Left renal pelvis (tissue), 4 donors: ENCODE measurements around the gene MYBPH. TPM values are rescaled to one million over a fixed set of nuclear protein-coding genes. Genes with fewer than 3 reads are reported as not detected.

Source experiments
- DNase-seq, 4 donors: peaks; one replicate each; pipeline ENCODE4 v3.0.0-alpha.2; 2013; ENCODE audit warnings: low read depth in 4 of 4, low spot score in 3 of 4
- polyA plus RNA-seq, 4 donors: library from polyadenylated mRNA; unstranded; fragments of 120-200 nt; gene quantifications; one replicate each; pipeline ENCODE4 v1.2.1, GENCODE V29; 2013; ENCODE audit not compliant: insufficient read length in 4 of 4

MYBPH gene
- polyA plus RNA-seq, 4 donors = 0.07 to 0.24 (median 0.16) TPM

DNA sequence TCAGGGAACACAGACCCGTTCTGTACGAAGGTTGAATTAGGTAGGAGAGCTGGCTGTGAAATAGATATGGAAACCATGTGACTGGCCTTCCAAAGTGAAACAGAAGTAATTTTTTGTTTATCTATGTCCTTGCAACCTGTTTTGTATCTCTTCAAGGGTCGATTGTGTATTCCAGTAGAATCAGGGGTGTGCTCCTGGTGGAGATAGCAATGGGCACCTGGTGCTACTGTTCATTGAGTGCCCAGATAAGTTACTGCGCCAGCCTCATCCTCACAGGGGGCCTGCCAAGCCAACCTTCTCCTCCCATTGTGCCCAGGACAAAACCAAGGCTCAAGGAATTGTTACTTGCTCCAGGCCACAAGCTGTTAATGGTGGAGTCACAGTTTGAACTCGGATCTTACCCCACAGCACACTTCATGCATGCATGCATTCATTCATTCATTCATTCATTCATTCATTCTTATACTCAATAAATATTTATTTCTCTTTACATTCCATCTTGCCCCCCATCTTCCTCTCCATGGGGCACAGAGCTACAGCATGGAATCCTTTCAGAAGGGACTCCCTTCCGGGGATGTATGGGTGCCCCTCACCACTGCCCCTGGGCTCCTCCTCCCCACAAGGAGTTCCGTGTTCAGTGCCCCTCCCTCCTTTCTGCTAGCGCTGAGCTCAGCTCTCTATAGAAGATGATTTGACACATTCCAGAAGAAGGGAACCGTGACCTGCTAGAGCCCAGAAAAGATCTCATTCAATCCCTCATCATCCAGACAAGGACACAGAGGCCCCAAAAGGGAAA lies 24.1 kb downstream of the MYBPH start:
- no peak for DNase-seq

DNA sequence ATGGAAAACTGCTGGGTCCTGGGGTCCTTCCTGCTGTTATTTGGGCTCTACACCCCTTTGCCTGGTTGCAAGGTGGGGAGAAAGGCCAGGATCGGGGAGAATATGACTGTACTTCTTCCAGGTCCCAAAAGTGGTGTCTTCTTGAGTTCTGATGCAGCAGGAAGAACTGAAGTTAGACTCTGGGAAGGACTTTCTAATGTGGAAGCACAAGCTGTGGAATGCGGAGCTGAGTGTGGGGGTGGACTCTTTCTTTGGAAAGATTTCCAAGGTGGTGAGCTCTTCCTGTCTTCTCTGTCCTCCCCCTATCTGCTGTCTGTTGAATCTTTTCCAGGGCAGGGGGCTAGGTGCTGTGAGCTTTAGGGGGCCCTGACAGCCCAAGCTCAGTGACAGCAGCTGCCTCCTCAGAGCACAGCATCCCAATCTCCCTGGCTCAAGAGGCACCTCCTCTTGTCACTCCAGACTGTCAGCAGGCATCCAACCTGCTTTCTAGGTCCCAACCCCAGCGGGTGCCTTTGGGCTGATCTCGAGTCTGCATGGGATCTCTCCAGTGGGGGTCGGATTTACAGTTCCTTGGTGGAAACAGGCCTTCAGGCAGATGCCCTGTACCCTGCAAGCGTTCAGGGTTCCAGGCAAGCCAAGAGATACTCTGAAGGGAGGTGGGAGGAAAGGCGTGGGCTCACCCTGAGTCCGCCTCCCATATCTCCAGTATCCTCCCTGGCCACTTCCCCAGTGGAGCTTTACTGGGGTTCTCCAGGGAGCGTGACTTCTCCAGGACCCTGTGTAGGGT lies 24.9 kb downstream of the MYBPH start:
- DNase-seq = no peak

DNA sequence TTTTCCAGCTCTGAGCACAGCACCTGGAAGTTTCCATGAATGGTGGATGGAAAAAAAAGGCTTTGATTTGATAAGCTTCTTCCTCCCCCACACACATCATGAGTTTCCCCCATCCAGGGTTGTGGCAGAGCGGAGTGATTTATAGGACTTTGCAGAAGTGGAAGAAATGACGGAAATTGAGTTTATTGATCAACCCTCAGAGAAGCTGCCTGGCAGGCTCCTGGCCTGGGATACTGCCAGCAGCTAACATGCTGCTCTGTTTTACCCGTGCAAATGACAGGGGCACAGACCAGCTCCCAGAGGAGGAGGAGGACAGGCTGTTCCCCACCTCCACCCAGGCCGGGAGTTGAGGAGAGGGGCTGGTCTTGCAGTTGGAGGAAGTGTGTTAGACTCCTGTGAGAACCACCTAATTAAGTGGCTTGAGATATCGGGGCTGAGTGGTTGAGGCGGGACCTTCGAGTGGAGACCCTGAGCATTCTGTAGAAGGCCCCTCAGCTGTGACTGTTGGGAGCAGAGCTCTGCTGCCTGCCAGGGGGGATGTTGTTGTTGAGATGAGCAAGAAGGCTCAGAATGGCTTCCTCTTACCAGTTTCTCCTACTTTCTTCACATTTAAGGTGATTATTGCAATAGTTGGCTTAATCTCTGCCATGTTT lies 26.3 kb downstream of the MYBPH start:
- no peak for DNase-seq

DNA sequence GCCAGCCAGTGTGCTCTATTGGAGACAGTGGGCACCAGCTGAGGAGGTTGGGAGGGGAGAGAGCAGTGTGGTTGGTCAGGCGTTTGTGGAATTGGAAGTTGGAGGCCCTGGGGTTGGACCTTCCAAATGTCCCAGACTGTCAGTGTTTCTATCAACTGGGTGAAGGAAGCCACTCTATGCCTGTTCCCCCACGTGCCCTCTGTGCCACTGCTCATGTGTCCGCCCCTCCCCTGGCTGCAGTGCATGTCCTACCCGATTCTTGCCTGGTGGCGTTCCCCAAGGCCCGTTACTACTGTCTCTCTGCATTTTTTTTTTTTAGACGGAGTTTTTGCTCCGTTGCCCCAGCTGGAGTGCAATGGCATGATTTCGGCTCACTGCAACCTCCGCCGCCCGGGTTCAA lies 27.0 kb downstream of the MYBPH start:
- no peak for DNase-seq

DNA sequence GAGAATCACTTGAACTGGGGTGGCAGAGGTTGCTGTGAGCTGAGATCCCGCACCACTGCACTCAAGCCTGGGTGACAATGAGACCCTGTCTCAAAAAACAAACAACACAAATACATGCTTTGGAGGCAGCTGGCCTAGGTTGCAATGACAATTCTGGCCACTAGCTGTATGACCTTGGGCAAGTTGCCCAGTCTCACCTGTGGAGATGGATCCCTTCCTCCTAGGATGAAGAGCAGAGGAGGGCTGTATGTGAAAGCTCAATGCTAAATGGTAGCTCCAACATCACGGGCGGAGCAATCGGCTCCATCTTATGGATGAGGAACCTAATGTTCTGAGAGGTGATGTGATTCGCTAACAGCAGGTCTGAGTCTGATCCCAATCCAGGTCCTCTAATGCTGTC lies 27.5 kb downstream of the MYBPH start:
- no peak for DNase-seq

DNA sequence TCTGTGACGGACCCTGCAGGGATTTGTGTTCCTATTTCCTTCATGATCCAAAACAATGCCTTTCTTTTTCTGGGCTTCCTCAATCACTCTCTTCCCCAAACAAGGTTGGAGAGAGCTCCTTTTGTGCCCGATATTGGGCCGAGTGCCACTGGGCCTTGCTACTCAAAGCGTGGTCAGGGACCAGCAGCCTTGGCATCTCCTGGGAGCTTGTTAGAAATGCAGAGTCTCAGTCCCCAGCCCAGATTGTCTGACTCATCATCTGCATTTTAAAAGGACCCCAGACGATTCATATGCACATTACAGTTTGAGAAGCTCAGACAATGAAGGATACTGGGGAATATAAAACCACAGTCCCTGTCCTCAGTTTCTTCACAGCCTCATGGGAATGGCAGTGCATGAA lies 28.2 kb downstream of the MYBPH start:
- no peak for DNase-seq

DNA sequence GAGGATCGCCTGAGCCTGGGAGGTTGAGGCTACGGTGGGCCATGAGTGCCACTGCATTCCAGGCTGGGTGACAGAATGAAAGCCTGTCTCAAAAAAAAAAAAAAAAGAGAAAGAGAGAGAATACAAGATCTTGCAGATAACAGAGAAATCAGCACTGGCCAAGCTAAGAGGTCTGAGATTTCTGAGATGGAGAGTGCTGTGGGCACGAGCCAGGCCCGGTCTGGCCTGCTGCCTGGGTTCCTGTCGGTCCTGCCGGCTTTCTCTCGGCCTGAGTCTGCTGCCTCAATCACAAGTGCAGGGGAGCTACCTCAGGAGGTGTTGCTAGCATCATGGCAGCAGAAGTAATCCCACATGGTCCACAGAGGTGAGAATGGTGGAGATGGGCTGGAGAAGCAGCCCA lies 29.1 kb downstream of the MYBPH start:
- DNase-seq = no peak

DNA sequence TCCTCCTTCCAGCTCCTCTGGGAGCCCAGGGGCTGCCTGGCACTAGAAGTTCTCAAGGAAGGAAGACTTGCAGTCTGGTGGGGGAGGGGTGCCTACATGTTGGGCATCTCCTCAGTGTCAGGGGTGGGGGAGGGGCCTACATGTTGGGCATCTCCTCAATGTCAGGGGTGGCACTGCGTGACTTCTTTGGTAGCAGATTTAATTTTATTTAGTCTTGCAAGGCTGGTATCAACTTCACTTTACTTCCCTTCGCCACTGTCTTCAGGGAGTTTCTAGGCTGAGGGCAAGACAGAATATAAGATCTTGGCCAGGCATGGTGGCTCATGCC lies 29.6 kb downstream of the MYBPH start:
- no peak for DNase-seq

DNA sequence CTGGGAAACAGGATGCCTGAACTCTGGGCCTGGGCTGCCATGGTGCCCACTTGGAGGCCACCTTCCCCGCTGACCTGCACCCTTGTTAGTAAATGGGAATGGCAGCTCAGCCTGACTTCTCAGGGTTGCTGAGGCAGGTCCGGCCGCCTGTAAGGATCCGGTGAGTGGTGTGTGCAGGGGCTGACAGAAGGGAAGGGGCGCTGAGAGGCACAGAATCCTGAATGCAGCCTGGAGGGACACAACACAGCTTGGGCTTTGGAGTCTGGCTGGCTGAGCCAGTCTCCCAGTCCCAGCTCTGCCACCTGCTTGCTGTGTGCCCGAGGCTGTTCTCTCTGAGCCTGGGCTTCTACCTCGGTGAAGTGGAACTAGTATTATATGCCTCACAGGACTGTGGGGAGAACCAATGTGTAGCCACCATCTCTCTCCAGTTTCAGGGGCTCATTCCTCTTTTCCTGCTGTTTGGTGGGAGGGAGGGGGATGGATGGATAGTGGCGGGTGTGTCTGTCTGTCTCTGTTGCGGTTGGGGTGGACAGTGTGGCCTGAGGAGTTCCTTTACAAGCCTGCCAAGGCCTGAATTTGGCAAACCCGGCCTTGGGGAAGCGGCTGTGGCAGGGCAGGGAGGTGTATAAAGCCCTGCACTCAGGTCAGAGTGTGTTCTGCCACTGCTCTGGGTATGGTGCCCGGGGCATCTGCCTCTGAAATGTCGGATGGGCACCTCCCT lies 30.1 kb downstream of the MYBPH start:
- DNase-seq = no peak

DNA sequence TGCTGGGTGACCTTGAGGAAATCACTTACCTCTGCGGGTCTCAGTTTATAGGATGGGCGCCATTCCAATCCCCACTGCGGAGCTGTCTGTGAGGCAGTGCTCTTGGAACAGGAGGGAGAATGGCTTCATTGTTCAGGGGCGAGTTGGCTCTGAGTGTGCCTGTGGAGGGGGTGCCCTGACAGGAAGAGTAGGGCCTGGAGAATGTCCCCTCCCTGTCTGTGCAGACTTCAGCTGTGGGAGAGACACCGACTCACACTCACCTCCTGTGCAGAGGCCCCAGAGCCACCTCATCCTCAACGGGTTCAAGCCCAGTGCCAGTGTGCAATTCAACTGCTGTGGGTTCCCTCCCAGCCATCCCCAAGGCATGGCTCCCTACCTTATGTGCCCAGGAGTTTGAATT lies 31.0 kb downstream of the MYBPH start:
- no peak for DNase-seq

DNA sequence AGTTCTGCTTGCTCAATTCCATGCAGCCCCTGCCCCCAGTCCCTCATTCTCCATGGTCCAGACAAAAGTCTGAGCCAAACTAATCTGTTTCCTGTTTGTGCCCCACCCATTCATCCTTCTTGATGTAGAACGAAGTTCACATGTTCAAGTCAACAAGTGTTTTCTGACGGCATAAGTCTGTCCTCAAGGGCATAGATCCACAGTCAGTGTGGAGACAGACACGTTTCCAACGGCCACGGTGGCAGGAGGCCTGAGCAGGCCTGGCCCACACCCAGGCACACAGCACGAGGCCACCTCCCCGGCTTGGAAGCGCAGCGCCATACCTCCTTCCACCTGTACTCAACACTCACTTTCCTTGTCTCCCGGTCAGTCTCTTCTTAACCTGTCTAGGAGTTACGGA lies 32.0 kb downstream of the MYBPH start:
- no peak for DNase-seq

DNA sequence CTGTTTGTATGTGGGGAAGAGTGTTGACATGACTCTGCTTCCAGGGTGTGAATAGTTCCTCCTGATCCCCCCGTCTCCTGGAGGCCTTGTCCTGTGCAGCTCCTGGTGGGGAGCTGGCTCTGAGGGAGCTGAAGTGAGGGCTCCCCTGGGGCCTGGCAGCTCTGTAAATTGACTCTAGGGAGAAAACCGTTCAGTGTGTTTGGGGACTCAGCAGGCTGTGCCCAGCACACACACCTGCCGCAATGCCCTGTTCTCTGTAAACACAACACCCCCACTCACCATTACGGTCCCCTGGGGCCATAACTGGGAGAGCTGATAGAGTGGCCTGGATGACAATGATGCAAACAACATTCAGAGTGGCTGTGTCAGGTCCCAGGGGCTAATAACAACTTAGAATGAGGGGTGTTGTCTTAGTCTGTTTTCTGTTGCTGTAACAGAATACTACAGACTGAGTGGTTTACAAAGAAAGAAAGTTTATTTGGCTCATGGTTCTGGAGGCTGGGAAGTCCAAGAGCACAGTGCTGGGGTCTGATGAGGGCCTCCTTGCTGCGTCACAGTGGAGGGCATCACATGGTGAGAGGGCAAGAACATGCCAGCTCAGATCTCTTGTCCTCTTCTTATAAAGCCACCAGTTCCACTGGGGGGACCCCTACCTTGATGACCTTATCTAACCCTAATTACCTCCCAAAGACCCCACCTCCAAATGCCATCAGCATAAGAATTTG lies 32.8 kb downstream of the MYBPH start:
- no peak for DNase-seq

DNA sequence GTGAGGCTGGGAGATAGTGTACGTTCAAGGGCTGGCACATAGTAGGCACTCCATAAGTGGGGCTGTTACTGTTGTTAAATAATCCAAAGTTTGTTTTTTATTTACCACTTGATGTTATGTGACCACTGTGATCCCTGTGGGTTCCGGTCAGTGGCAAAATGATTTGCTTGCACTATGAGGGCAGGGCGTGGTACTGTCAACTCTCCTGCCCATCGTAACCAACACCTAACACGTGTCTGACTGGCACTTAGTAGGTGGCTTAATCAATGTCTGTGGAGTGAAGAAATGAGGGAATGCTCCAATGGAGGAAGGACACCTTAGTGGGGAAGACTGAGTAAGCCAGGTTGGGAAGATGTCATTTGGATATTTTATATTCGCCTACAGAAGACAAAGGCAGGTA lies 33.5 kb downstream of the MYBPH start:
- DNase-seq = no peak

DNA sequence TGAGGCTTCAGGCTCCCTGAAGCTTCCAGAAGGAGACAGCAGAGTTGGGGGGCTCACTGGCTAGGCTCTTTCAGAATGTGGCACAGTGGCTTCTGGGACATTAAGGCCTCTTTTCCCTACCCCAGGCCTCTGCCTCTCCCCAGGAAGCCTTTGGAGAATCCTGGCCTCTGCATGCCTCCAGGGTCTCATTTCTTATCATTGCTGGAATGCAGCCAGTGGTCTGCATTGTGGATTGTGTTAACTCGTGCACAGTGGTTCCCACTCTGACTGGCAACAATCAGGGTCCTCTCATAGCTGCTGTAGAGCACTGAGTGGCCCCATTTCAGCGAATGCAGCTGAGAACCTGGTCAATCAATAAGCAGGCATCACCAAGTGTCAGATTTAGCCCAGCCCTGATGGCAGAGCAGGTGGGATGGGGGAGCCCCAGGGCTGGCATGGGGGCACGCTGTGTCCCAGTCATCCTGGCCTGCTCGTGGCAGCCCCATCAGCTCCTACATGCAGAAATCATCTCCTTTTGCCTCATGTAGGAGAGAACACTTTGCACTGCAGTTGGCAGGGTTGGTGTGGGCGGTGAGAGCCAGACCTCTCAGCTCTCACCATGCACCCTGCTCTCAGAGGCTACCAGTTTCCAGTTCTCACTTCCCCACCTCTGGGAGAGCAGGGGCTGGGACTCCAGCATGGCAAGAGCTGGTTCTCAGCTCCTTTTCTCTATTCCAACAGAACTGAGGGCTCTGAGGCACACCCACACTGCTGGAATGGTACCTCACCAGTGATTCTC lies 34.7 kb downstream of the MYBPH start:
- DNase-seq = no peak

DNA sequence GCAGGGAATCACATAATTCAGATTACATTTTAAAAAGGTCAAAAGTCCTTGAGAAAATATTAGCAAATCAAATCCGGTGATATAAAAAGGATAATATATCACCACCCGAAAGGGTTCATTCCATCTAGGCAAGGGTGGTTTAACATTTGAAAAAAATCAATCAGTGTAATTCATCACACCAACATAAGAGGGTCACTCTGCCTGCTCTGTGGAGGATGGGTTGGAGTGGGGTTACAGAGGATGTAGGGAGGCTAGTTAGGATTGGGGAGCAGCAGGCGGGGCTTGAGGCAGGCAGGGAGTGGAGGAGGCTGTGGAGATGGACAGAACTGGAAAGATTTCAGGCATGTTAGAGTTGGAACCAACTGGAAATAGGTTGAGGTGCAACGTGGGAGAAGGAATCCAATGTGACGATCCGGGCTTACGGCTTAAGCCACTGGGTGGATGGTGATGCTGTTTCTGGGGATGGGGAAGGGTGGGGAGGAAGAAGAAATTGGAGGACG lies 35.6 kb downstream of the MYBPH start:
- DNase-seq = no peak

DNA sequence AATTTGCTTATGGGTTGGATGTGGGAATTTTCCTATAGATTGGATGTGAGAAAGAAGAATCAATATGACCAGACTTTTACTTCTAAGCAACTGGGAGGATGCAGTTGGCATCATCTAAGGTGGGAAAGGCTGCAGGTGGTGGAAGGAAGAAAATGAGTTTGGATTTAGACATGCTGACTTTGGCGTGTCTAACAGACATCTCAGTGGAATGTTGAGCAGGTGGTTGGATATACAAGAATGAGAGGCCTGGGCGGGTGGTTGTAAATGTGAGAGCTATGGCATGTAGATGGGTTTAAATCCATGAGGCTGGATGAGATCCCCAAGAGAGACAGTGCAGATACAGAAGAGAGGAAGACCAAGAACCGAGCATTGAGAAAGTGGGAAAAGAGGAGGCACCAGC lies 37.6 kb downstream of the MYBPH start:
- no peak for DNase-seq

DNA sequence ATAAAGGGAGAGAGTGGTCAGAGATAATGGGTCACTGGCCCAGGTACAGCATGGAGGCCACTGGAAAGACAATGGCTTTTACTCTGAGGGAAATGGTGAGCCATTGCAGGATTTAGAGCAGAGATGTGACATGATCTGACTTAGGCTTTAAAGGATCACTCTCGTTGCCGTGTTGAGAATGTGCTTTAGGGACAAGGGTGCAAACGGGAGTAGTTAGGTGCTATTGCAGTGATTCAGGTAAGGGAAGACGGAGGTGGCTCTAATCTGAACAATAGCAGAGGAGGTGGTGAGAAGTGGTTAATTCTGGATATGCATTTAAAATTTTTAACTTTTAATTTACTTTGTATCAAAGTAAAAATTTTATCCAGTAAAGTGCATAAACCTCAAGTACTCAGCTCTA lies 38.3 kb downstream of the MYBPH start:
- no peak for DNase-seq

DNA sequence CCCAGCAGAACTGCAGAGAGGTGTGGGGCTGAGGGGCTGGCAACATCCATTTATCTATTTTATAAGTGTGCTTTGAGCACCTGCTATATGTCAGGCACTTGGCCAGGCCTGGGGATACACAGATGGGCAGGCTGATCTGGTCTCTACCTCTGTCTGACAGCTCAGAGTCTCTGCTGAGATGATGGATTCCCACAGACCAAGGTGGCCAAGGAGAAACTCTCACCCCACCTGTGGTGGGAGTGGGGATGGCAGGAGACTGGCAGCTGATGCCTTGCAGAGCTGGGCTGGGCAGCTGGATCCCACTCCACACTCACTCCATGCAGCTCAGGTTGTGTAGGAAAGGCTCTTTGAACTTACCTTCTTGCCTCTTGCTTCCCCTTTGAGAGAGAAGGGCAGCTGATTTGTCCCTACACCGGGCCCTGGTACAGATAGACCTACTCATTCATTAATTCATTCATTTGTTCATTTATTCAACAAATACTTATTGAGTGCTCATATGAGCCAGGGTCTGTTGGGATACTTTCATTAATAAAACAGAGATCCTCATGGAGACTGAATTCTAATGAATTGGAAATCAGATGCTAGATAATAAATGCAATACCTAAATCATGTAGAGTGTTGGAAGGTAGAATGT lies 39.1 kb downstream of the MYBPH start:
- DNase-seq = no peak

DNA sequence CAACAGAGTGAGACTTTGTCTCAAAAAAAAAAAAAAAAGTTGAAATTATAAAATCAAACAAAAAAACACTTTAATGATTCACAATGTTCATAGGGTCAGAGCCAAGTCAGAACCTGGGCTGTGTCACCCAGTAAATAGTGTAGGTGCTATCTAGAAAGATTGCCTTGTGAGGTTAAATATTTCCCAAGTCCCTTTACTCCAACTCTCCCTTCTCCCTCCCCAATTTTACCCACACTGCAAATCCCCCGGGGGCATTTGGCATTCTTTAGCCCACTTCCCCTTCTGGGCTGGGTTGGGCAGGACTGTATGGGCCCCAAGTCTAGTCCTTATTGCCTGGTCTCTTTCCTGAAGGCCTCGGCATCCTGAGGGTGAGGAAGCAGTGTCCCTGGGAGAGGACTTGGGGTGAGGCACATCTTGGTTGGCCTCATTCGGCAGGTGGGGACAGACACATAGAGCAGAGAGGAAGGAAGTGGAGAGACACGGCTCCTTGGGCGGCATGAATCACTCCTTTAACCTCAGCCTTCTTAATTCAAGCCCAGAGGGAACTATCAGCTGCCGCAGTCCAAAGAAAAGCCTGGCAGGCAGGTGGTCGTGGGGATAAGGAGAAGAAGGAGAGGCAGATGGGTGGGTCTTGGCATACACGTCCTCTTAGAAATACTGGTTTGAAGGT lies 39.9 kb downstream of the MYBPH start:
- no peak for DNase-seq
